Heart left ventricle (tissue), 13 donors: ENCODE measurements around the gene SORT1.

Experiments used
- CTCF ChIP-seq, 12 donors: fragments of 200-600 bp; sonication (generic) in 4 of 12; IDR thresholded peaks; one replicate each; pipeline versions ENCODE4 v1.5.0 to v1.8.0; 2018 to 2022; ENCODE audit warnings: antibody characterized with exemption in 12 of 12, mild to moderate bottlenecking in 5 of 12
- POLR2A ChIP-seq, 2 donors: fragments of 450-650 bp; IDR thresholded peaks; one replicate each; pipeline ENCODE4 v1.6.1; 2017; ENCODE audit warnings: antibody characterized with exemption in 2 of 2, mild to moderate bottlenecking in 2 of 2, moderate library complexity in 2 of 2
- donor health status: ischemic (EF 13 %, LVEDD 7.1; RV severe dilation, severe dysfunction).
- donor health status: DM: no; HTN: yes; CAD: no.
- donor health status: DM: no; HTN: no; CAD: no.
- donor health status: ischemic (EF 25% LVEDD 6.9; RV normal size, moderate dysfunction).
- donor health status: ischemic (EF 25% LVEDD 5.7; RV mildly dilated, moderate dysfunction).
- donor health status: ischemic (EF 35%, LVEDD 5.7; RV mildly dilated, moderate dysfunction).
- donor health status: nonischemic (EF 11% LVEDD 7.7; RV severe dilation, severe dysfunction).
- donor health status: DM: yes; HTN: yes; CAD: no.
- donor health status: PGD.
- donor health status: ischemic (EF 29% LVEDD 5.4; RV normal size, mild dysfunction).
- donor health status: nonischemic (EF 23%, LVEDD 6.1; RV moderate dilation, normal function).

DNA sequence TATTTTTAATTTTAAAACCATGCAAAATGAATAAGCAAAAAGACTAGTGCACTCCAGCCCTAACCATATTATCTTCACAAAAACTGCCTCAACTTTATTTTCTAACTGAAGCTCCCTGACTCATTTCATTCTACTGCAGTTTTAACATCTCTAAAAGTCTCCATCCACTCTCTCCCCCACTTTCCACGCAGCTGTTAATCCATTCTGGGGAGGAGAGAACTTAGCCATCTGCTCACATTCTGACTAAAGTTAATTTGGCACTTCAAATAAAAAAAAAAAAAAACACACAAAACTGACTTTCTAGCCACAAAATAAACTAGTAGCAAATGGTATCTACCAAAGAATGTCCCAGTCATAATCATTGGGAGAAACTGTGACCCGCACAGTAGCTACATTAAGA lies 85.5 kb downstream of the SORT1 start:
- no peak for TF ChIP-seq CTCF (IDR thresholded peaks at IDR 0.05)
- no peak for TF ChIP-seq POLR2A (IDR thresholded peaks at IDR 0.05)
